ENCODE data around the gene PTMA.
"Not testable (repeated sequence)": the region's sequence is repeated elsewhere in the genome, so short reads cannot be mapped to it uniquely, and the experiment has no call there.

Gene PTMA

DNA sequence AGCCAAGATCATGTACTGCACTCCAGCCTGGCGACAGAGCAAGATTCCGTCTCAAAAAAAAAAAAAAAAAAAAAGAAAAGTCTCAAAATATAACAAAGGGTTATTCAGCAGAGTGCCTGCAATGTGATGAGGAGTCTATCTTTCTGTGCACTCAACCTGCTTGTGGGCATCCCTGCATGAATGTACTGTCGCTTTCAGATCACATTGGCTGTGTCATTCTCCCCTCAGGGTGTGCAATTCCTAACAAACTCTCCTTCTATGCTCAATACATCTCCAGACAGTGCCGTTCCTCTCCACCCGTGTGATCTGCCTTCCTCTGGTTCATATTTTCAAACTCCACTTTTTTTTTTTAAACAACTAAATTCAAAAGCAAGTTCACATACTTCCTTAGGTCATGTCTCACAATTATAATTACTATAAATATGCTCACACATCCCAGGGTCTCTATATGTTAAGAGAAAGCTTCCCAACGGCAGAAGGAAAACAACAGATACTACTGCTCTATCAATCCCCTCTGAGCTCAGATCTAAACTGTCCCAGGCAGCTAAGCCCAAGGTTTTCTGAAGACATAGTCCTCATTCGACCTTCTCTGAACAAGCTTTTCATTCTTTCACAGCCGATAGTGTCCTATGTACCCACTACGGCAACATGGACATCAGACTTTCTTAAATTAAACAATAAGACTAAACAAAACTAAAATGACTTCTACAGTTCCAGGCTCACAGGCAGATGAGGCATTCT is 35.2 kb downstream of the PTMA start:
- H3K27me3 ChIP-seq = no peaks in the 10 kb centered on the region
- H3K4me3 ChIP-seq (ENCODE audit: low read depth in 1 of 2, low read length in 1 of 2) = no peak overlapping the region
- no peaks in the 10 kb centered on the region for H3K4me1 ChIP-seq (ENCODE audit: control insufficient read depth in 1 of 2, insufficient read depth in 1 of 2, low read depth in 1 of 2, low read length in 1 of 2)
- H3K27ac ChIP-seq = no peak overlapping the region
- no peaks in the 10 kb centered on the region for H3K9me3 ChIP-seq
- TF ChIP-seq, protein P1, sequence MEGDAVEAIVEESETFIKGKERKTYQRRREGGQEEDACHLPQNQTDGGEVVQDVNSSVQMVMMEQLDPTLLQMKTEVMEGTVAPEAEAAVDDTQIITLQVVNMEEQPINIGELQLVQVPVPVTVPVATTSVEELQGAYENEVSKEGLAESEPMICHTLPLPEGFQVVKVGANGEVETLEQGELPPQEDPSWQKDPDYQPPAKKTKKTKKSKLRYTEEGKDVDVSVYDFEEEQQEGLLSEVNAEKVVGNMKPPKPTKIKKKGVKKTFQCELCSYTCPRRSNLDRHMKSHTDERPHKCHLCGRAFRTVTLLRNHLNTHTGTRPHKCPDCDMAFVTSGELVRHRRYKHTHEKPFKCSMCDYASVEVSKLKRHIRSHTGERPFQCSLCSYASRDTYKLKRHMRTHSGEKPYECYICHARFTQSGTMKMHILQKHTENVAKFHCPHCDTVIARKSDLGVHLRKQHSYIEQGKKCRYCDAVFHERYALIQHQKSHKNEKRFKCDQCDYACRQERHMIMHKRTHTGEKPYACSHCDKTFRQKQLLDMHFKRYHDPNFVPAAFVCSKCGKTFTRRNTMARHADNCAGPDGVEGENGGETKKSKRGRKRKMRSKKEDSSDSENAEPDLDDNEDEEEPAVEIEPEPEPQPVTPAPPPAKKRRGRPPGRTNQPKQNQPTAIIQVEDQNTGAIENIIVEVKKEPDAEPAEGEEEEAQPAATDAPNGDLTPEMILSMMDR (IDR thresholded peaks at IDR 0.05) = no peak
- H3K36me3 ChIP-seq = peaks cover under 1% of the 10 kb centered on the region

DNA sequence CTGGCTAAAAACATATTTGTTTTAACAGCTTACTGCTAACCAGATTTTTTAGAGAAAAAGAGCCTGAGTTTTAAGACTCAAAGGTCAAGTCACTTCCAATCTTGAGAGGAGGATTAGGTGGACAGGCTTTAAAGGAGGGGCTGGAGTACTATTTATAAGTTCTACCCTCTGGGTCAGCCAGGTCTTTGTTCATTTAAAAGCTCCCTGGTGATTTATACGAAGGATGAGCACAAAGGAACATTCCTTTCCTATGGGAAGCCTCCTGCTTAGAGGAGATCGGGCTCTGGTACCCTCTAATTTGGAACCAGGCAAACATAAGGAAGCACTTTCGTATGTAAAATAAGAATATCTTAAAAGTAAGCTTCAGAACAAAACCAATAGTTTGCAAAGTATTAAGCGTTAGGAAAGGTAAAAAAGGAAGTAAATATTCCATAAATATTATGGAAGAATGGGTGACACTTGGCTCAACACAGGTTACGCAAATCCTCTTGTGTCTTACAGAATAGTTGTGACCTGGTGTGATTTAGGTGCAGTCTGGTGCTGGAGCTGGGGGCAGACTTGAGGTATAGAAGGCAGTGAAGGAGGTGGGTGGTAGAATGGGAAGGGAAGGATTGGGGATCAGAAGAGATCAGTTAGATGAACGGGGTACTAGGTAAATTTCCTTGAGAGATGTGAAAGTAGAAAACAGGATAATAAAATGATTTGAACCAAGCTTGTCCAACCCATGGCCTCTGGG is 37.1 kb downstream of the PTMA start:
- Histone ChIP-seq H3K27ac (no peak overlapping the region), H3K9me3 (no peaks in the 10 kb centered on the region), H3K27me3 (no peaks in the 10 kb centered on the region), H3K36me3 (no peaks in the 10 kb centered on the region), H3K4me3 (ENCODE audit: low read depth in 1 of 2, low read length in 1 of 2) (no peak overlapping the region), H3K4me1 (ENCODE audit: control insufficient read depth in 1 of 2, insufficient read depth in 1 of 2, low read depth in 1 of 2, low read length in 1 of 2) (no peaks in the 10 kb centered on the region)
- TF ChIP-seq, protein P1 (IDR thresholded peaks at IDR 0.05) = no peak

DNA sequence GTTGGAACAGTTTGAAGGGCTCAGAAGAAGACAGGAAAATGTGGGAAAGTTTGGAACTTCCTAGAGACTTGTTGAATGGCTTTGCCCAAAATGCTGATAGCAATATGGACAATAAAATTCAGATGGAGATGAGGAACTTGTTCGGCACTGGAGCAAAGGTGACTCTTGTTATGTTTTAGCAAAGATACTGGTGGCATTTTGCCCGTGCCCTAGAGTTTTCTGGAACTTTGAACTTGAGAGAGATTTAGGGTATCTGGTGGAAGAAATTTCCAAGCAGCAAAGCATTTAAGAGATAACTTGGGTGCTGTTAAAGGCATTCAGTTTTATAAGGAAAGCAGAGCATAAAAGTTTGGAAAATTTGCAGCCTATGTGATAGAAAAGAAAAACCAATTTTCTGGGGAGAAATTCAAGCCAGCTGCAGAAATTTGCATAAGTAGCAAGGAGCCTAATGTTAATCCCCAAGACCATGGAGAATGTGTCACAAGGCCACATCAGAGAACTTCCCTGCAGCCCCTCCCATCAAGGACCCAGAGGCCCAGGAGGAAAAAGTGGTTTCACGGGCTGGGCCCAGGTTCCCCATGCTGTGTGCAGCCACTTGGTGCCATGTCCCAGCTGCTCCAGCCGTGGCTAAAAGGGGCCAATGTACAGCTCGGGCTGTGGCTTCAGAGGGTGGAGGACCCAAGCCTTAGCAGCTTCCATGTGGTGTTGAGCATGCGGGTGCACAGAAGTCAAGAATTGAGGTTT is 40.0 kb downstream of the PTMA start:
- H3K36me3 ChIP-seq; H3K27ac ChIP-seq; H3K27me3 ChIP-seq; H3K4me1 ChIP-seq (ENCODE audit: control insufficient read depth in 1 of 2, insufficient read depth in 1 of 2, low read depth in 1 of 2, low read length in 1 of 2); H3K9me3 ChIP-seq; H3K4me3 ChIP-seq (ENCODE audit: low read depth in 1 of 2, low read length in 1 of 2): not testable (repeated sequence)

DNA sequence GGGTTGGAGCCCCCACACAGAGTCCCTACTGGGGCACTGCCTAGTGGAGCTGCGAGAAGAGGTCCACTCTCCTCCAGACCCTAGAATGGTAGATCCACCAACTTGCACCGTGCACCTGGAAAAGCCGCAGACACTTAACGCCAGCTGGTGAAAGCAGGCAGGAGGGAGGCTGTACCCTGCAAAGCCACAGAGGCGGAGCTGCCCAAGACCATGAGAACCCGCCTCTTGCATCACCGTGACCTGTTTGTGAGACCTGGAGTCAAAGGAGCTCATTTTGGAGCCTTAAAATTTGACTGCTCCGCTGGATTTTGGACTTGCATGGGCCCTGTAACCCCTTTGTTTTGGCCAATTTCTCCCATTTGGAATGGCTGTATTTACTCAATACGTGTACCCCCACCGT is 40.7 kb downstream of the PTMA start:
- not testable (repeated sequence) for H3K4me3 ChIP-seq (ENCODE audit: low read depth in 1 of 2, low read length in 1 of 2); H3K36me3 ChIP-seq; H3K27ac ChIP-seq; H3K4me1 ChIP-seq (ENCODE audit: control insufficient read depth in 1 of 2, insufficient read depth in 1 of 2, low read depth in 1 of 2, low read length in 1 of 2); H3K9me3 ChIP-seq; H3K27me3 ChIP-seq

DNA sequence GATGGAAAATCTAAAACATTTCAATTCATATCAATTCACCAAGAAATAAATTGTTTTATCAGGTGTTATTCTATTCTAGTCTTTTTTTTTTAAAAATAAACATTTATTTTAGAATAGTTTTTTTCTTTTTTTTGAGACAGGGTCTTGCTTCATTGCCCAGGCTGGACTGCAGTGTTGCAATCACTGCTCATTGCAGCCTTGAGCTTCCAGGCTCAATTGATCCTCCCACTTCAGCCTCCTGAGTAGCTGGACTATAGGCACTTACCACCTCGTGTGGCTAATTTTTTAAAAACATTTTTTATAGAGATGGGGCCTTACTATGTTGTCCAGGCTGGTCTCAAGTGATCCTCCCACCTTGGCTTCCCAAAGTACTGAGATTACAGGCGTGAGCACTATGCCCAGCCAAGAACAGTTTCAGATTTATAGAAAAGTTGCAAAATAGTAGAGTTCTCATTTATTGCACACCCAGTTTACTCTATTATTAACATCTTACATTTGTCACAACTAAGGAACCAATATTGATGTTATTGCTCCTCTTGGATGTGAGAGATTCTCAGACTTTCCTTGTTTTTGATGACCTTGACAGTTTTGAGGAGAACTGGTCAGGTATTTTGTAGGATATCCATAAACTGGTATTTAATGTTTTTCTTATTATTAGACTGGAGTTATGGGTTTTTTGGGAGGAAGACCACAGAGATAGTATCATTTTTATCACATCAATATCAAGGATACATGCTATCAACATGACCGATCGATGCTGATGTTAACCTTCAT is 42.9 kb downstream of the PTMA start:
- Histone ChIP-seq H3K4me3 (ENCODE audit: low read depth in 1 of 2, low read length in 1 of 2) (no peak overlapping the region), H3K36me3 (no peaks in the 10 kb centered on the region), H3K9me3 (no peaks in the 10 kb centered on the region), H3K27ac (no peak overlapping the region), H3K4me1 (ENCODE audit: control insufficient read depth in 1 of 2, insufficient read depth in 1 of 2, low read depth in 1 of 2, low read length in 1 of 2) (no peaks in the 10 kb centered on the region), H3K27me3 (no peaks in the 10 kb centered on the region)
- TF ChIP-seq, protein P1 (IDR thresholded peaks at IDR 0.05) = no peak

DNA sequence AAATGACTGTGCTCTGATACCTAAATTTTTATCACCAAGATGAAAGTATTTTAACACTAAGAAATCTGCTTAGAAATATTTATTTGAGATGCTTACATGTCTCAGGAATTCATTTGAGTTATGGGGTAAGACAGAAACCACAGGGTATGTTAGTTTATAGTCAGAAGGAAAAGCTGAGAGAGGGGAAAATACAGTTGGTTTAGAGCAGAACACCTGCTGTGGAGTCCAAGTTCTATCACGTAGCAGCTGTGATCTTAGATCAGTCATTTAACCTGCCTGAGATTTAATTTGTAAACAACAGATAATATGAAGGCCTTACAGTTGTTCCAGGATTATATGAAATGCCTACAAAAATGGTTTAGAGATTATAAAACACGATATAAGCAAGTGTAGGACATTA is 43.7 kb downstream of the PTMA start:
- TF ChIP-seq, protein P1 (IDR thresholded peaks at IDR 0.05) = no peak
- Histone ChIP-seq H3K27ac (no peak overlapping the region), H3K9me3 (no peaks in the 10 kb centered on the region), H3K4me1 (ENCODE audit: control insufficient read depth in 1 of 2, insufficient read depth in 1 of 2, low read depth in 1 of 2, low read length in 1 of 2) (no peaks in the 10 kb centered on the region), H3K27me3 (no peaks in the 10 kb centered on the region), H3K36me3 (no peaks in the 10 kb centered on the region), H3K4me3 (ENCODE audit: low read depth in 1 of 2, low read length in 1 of 2) (no peak overlapping the region)
